DMS 273 treated with DMSO at 0.1 percent for 48 hours (cell line): Measurements from ENCODE around the gene GLB1L.
"Not testable (repeated sequence)": the region's sequence is repeated elsewhere in the genome, so short reads cannot be mapped to it uniquely, and the experiment has no call there.

Experiments
- DNase-seq: peaks from one replicate; lab custom pipeline; 2025; lab: John Stamatoyannopoulos, UW

GLB1L gene

GRCh38 chr2:219280651-219281050 is 35.4 kb upstream of the GLB1L start:
- no peak for DNase-seq

DNA sequence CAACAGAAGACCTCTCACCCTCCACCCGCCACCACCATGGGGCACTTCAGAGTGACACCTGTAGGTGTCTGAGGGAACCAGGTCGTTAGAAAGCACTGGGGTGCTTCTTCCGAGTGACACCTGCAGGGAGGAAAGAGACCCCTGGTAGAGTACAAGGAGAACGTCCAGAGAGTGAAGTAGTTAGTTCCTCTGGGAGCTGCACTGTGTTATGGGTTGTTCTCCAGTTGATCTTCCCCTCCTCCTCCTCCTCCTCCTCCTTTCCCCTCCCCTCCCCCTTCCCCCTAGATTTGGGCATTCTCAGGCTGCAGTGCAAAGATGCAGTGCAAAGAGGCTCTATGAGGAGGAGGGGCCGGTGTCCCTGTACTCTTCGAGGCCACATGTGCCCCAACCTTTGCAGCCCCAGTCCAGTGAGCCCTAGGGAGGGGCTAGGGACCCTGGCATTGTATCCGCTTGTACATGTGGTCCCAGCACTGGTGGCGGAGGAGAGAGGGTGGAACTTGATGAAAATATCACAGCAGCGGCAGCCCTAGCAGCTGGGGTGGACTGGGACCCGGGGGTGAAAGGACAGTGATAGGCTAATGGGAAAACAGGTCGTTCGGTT is 34.8 kb upstream of the GLB1L start:
- DNase-seq = no peak

DNA sequence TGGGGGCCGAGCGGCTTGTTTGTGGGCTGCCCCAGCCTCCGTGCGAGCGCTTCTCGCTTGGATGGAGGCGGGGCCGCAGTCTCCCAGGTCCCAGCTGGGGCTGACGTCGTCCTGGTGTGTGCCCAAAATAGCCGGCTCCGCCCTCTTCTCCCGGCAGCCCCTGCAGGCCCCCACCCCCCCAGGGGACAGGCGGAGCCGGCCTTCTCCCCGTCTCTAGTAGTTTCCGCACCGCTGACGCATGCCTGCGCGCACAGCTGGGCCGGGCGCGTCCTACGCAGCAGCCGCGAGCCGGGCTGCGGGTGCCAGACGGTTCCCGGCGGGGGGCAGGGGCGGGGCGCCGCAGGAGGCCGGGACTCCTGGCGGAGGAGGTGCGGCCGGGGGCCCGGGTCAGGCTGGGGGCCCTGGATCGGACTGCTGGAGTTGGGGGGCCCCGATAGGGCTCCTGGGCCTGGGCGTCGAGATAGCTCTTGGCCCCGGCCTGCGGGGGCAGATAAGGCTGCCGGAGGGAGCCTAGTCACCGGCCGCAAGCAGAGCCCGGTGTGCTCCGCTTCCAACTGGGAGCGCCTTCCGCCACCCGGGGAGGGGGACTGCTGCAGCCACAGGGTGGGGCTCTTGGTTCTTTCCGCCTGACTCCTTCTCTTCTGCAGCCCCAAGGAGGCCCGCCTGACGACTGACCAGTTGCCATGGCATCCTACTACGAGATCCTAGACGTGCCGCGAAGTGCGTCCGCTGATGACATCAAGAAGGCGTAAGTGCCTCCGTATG is 34.1 kb upstream of the GLB1L start, which contains the start of gene DNAJB2:
DNAJB2 (plus strand) TSS at position 216 of the 765 bp plus-strand sequence; CDS start at position 684, 468 bp downstream.
- peak; percentile 95 for DNase-seq

DNA sequence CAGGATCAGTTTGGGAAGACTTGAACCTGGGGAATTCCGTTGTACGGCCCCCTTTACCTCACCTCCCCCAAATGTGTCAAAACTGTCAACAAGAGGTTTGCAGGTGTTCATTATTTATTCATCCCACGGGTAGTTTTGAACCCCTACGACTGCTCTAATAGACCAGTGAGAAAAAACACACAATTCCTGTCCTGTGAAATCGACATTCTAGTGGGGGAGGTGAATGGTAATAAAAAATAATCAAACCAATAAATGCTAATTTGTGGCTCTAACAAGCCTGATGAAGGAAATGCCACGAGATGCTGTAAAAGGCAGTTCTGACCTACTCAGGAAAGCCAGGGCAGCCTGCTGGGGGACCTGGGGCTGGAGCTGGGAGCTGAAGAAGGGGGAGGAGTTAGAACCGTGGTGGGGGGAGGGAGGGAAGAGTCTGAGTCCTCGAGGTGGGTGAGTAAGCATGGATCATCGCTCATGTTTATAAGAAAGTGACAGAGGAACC is 33.5 kb upstream of the GLB1L start:
- DNase-seq = no peak

- peak; percentile 55 for DNase-seq
These were observed 32.7 kb upstream of the GLB1L start for GRCh38 chr2:219277703-219278654.

DNA sequence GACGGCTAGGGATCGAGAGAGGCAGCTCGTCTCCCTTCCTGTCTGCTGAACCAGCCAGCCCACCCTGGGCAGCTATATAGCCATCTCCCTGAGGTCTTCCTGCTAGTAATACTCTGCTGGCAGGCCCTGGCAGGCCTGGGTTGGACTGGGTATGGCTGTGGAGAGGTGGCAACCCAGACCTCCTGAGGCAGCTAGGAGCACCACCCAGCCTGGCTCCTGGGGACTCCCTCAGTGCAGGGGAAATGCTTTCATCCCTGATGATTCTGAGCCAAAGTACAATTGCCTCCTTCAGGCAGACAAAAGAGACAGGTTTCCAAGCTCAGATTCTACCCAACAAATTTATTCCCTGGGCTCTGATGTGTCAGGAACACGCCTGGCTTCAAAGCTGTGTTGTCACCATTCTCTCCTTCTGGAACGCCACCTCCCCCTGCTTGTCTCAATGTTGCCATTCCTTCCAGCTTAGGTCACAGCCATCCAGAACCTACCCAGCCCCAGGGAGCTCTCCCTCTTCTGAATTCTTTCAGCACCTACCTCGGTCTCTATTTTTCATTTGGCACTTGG is 29.2 kb upstream of the GLB1L start:
- no peak for DNase-seq

DNA sequence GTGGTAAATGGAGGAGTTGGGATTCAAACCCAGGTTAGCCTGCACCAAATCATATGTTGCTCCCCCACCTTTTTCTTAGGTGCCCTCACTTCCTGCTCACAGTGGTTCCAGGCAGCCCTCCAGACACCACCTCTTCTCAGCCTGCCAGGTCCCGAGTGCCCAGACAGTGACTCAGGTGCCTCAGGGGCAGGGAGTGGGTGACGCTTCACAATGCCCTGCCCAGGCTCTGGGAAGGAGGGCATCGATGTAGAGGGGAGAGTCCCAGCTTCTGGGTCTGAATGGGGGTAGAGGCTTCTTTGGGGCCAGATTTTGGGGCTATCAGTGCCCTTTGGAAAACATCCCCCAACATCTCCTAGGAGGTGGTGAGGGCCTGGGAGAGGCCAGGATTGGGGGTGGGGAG is 28.7 kb upstream of the GLB1L start:
- no peak for DNase-seq

- no peak for DNase-seq
These were observed 27.8 kb upstream of the GLB1L start for GRCh38 chr2:219272995-219273394.

DNA sequence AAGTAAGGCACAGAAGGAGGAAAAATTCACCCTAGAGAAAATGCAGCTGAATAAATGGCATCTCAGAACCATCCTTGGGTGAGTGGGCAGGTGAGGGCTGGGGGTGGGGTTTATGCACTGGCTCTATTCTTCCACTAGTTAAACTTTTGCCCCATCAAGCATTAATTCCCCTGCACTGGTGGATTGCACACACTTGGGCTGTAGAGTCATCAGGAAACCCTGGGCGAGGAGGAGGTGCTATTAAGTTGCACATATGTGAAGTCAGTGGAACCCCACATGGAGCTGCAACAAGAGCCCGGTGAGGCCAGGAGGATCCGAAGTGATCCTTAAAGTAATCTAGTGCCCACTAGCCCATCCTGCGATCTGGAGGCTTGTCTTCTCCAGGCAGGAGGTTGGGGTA is 27.1 kb upstream of the GLB1L start:
- no peak for DNase-seq

DNA sequence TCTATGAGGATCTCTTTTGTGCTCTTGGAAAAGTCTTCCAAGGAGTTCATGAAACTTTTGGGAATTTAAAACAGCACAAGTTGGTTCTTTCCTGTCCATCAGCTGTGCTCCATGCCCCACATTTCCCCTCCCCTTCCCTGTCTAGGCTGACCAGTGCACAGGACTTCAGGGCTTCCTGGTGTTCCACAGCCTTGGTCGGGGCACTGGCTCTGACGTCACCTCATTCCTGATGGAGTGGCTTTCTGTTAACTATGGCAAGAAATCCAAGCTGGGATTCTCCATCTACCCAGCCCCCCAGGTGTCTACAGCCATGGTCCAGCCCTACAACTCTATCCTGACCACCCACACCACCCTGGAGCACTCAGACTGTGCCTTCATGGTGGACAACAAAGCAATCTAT is 25.8 kb upstream of the GLB1L start:
- no peak for DNase-seq

DNA sequence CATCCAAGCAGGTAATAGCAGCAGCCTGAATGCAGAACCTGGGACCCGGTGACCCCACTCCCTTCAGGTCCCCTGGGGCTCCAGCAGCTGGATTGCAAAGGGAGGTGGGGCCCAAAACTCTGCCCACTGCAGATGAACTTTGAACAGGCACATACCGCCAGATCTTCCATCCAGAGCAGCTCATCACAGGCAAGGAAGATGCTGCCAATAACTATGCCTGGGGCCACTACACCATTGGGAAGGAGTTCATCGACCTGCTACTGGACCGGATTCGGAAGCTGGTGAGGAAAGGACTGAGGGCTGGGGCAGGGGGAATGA is 24.8 kb upstream of the GLB1L start:
- DNase-seq = no peak

DNA sequence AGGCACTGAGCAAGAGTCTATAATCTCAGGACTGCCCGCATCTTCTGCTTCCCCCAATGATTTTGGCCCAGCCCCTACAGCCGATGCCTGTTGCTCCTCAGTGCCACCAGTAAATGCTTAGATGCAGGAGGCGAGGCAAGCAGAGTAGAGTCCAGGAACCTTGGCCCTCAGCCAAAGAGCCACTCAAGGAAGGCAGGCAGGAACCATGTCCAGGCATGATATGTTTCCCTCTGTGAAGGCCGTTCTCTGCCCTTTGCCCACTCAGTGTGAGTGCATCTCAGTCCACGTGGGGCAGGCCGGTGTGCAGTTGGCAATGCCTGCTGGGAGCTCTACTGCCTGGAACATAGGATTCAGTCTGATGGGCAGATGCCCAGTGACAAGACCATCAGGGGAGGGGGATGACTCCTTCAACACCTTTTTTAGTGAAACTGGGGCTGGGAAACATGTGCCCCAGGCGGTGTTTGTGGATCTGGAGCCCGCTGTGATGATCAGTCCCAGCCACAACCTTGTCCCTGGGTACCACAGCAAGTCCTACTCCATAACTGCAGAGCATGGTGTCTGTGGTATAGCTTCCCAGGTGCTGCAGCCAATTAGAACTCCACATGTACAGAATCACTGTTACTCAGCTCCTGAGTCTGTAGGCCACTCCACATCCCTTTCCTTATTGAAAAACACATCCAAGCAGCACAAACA is 24.3 kb upstream of the GLB1L start:
- DNase-seq = no peak

- no peak for DNase-seq
These were observed 23.1 kb upstream of the GLB1L start for GRCh38 chr2:219268294-219268693.

- DNase-seq = no peak
These were observed 21.6 kb upstream of the GLB1L start for GRCh38 chr2:219266886-219267285.

GRCh38 chr2:219266232-219266631 is 21.0 kb upstream of the GLB1L start:
- no peak for DNase-seq

GRCh38 chr2:219261024-219261855 is 16.0 kb upstream of the GLB1L start:
- no peak for DNase-seq

DNA sequence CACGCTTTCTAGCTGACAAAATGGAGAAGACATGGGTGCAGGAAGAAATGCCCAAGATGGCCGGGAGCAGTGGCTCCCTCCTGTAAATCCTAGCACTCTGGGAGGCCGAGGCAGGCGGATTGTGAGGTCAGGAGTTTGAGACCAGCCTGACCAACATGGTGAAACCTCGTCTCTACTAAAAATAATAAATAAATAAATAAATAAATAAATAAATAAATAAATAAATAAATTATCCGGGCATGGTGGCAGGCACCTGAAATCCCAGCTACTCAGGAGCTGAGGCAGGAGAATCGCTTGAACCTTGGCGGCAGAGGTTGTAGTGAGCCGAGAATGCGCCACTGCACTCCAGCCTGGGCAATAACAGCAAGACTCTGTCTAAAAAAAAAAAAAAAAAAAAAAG is 13.7 kb upstream of the GLB1L start:
- DNase-seq = not testable (repeated sequence)

- DNase-seq = no peak
These were observed 9.5 kb upstream of the GLB1L start for GRCh38 chr2:219254590-219255201.

- peak; percentile 43 for DNase-seq
These were observed 8.7 kb upstream of the GLB1L start, which contains the start of gene TUBA4A for GRCh38 chr2:219253753-219254589. Gene TUBA4A, minus strand, starts transcription at chr2:219253918. Its CDS starts 60 bp downstream, at chr2:219253858.
